Measurements from ENCODE around the gene ACAP2. TPM values are rescaled to one million over a fixed set of nuclear protein-coding genes. Genes with fewer than 3 reads are reported as not detected.

ACAP2 gene
- total and polyA plus RNA-seq, 2 experiments from 2014 or later, result 45.6 to 104 TPM

- no peaks in the 10 kb centered on the region for H3K9me3 Mint-ChIP-seq
- H3K4me2 ChIP-seq, result no peak overlapping the region
- H3K27ac Mint-ChIP-seq, result no peak overlapping the region
- H2AFZ ChIP-seq, result no peak overlapping the region
- no peak overlapping the region for H3K4me3 ChIP-seq
- H3K4me1 ChIP-seq (ENCODE audit: insufficient read depth), result 0 out of 2 replicates have a peak, but pooled peaks cover 3% of the 10 kb centered on the region
- H3K36me3 Mint-ChIP-seq (ENCODE audit: low read depth), result no peaks in the 10 kb centered on the region; the same call in 2 of the 3 replicates
- peaks cover 74% of the 10 kb centered on the region for H3K79me2 ChIP-seq (replicated peaks; ENCODE audit: insufficient read depth)
- H3K4me1 Mint-ChIP-seq, result peaks cover 8% of the 10 kb centered on the region
- no peaks in the 10 kb centered on the region for H3K36me3 ChIP-seq (ENCODE audit: insufficient read depth)
- no peaks in the 10 kb centered on the region for H3K27me3 ChIP-seq (ENCODE audit: insufficient read depth)
- DNase-seq (ENCODE audit: low spot score) (no peak), ATAC-seq (no peak)
- no peaks in the 10 kb centered on the region for H3K27me3 Mint-ChIP-seq (ENCODE audit: insufficient read depth, low read depth, poor library complexity)
- H4K20me1 ChIP-seq (replicated peaks; ENCODE audit: insufficient read depth), result no peaks in the 10 kb centered on the region
- TF ChIP-seq JUNB (IDR thresholded peaks at IDR 0.05; ENCODE audit: unreplicated experiment) (no peak), CTCF (conservative IDR thresholded peaks at IDR 0.05; ENCODE audit: low read depth in 2 of 2) (no peak), ZNF114 (CRISPR knock-in tag; IDR thresholded peaks at IDR 0.05) (no peak), CREB1 (CRISPR knock-in tag; IDR thresholded peaks at IDR 0.05; ENCODE audit: low read depth) (no peak), STAT1 (IDR thresholded peaks at IDR 0.05; ENCODE audit: unreplicated experiment) (no peak), POLR2AphosphoS5 (IDR thresholded peaks at IDR 0.05; ENCODE audit: low read depth) (no peak)
- TF ChIP-seq, protein P1, sequence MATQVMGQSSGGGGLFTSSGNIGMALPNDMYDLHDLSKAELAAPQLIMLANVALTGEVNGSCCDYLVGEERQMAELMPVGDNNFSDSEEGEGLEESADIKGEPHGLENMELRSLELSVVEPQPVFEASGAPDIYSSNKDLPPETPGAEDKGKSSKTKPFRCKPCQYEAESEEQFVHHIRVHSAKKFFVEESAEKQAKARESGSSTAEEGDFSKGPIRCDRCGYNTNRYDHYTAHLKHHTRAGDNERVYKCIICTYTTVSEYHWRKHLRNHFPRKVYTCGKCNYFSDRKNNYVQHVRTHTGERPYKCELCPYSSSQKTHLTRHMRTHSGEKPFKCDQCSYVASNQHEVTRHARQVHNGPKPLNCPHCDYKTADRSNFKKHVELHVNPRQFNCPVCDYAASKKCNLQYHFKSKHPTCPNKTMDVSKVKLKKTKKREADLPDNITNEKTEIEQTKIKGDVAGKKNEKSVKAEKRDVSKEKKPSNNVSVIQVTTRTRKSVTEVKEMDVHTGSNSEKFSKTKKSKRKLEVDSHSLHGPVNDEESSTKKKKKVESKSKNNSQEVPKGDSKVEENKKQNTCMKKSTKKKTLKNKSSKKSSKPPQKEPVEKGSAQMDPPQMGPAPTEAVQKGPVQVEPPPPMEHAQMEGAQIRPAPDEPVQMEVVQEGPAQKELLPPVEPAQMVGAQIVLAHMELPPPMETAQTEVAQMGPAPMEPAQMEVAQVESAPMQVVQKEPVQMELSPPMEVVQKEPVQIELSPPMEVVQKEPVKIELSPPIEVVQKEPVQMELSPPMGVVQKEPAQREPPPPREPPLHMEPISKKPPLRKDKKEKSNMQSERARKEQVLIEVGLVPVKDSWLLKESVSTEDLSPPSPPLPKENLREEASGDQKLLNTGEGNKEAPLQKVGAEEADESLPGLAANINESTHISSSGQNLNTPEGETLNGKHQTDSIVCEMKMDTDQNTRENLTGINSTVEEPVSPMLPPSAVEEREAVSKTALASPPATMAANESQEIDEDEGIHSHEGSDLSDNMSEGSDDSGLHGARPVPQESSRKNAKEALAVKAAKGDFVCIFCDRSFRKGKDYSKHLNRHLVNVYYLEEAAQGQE (IDR thresholded peaks at IDR 0.05; ENCODE audit: unreplicated experiment), result no peak
- TF ChIP-seq, protein P2, sequence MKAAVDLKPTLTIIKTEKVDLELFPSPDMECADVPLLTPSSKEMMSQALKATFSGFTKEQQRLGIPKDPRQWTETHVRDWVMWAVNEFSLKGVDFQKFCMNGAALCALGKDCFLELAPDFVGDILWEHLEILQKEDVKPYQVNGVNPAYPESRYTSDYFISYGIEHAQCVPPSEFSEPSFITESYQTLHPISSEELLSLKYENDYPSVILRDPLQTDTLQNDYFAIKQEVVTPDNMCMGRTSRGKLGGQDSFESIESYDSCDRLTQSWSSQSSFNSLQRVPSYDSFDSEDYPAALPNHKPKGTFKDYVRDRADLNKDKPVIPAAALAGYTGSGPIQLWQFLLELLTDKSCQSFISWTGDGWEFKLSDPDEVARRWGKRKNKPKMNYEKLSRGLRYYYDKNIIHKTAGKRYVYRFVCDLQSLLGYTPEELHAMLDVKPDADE (IDR thresholded peaks at IDR 0.05), result no peak
- no peak overlapping the region for H3K27ac ChIP-seq (ENCODE audit: low read depth)
- H3K4me3 Mint-ChIP-seq, result no peak overlapping the region
- H3F3A ChIP-seq (replicated peaks; ENCODE audit: low read depth), result no peaks in the 10 kb centered on the region
- H3K9me2 ChIP-seq (ENCODE audit: insufficient read depth), result no peaks in the 10 kb centered on the region
Observed at GRCh38 chr3:195403244-195403643, 39.6 kb downstream of the ACAP2 start.

GRCh38 chr3:195401943-195402342 is 40.9 kb downstream of the ACAP2 start:
- H3K27me3 Mint-ChIP-seq (ENCODE audit: insufficient read depth, low read depth, poor library complexity), result no peaks in the 10 kb centered on the region
- Histone ChIP-seq H3K4me1 (ENCODE audit: insufficient read depth) (peaks cover 15% of the 10 kb centered on the region; the same call in 1 of the 2 replicates), H3K27ac (ENCODE audit: low read depth) (no peak overlapping the region), H3K4me2 (no peak overlapping the region), H2AFZ (no peak overlapping the region), H3K36me3 (ENCODE audit: insufficient read depth) (no peaks in the 10 kb centered on the region), H3K27me3 (ENCODE audit: insufficient read depth) (no peaks in the 10 kb centered on the region), H3F3A (replicated peaks; ENCODE audit: low read depth) (no peaks in the 10 kb centered on the region), H3K4me3 (no peak overlapping the region), H3K79me2 (replicated peaks; ENCODE audit: insufficient read depth) (peaks cover 61% of the 10 kb centered on the region), H3K9me2 (ENCODE audit: insufficient read depth) (no peaks in the 10 kb centered on the region), H4K20me1 (replicated peaks; ENCODE audit: insufficient read depth) (no peaks in the 10 kb centered on the region)
- TF ChIP-seq EZH2 (IDR thresholded peaks at IDR 0.05; ENCODE audit: low read depth, unreplicated experiment), result no peak
- TF ChIP-seq EZH2phosphoT487 (IDR thresholded peaks at IDR 0.05; ENCODE audit: unreplicated experiment), result no peak
- no peak for TF ChIP-seq ZNF331 (CRISPR knock-in tag; IDR thresholded peaks at IDR 0.05; ENCODE audit: low read depth)
- TF ChIP-seq JUNB (IDR thresholded peaks at IDR 0.05; ENCODE audit: unreplicated experiment), result no peak
- no peak for TF ChIP-seq CREB1 (CRISPR knock-in tag; IDR thresholded peaks at IDR 0.05; ENCODE audit: low read depth)
- TF ChIP-seq NANOG (IDR thresholded peaks at IDR 0.05; ENCODE audit: borderline replicate concordance), result no peak
- TF ChIP-seq STAT1 (IDR thresholded peaks at IDR 0.05; ENCODE audit: unreplicated experiment), result no peak
- TF ChIP-seq, protein P1 (IDR thresholded peaks at IDR 0.05; ENCODE audit: unreplicated experiment), result no peak
- TF ChIP-seq POLR2AphosphoS5 (IDR thresholded peaks at IDR 0.05; ENCODE audit: low read depth), result no peak
- no peak for TF ChIP-seq ZNF114 (CRISPR knock-in tag; IDR thresholded peaks at IDR 0.05)
- TF ChIP-seq, protein P2 (IDR thresholded peaks at IDR 0.05), result no peak
- no peaks in the 10 kb centered on the region for H3K36me3 Mint-ChIP-seq (ENCODE audit: low read depth)
- no peak for DNase-seq (ENCODE audit: low spot score)
- no peak overlapping the region for H3K4me3 Mint-ChIP-seq
- no peaks in the 10 kb centered on the region for H3K9me3 Mint-ChIP-seq
- no peak overlapping the region for H3K27ac Mint-ChIP-seq
- peaks cover 18% of the 10 kb centered on the region for H3K4me1 Mint-ChIP-seq
- no peak for ATAC-seq
